ENCODE data around the gene DLGAP1. TPM values are rescaled to one million over a fixed set of nuclear protein-coding genes. Genes with fewer than 3 reads are reported as not detected.

Gene DLGAP1
- total and polyA plus RNA-seq, 2 of the 13 experiments (the other 11 are each of a cell fraction or from before 2014, with no cell fraction given), result 0.01 TPM; not detected in 1

DNA sequence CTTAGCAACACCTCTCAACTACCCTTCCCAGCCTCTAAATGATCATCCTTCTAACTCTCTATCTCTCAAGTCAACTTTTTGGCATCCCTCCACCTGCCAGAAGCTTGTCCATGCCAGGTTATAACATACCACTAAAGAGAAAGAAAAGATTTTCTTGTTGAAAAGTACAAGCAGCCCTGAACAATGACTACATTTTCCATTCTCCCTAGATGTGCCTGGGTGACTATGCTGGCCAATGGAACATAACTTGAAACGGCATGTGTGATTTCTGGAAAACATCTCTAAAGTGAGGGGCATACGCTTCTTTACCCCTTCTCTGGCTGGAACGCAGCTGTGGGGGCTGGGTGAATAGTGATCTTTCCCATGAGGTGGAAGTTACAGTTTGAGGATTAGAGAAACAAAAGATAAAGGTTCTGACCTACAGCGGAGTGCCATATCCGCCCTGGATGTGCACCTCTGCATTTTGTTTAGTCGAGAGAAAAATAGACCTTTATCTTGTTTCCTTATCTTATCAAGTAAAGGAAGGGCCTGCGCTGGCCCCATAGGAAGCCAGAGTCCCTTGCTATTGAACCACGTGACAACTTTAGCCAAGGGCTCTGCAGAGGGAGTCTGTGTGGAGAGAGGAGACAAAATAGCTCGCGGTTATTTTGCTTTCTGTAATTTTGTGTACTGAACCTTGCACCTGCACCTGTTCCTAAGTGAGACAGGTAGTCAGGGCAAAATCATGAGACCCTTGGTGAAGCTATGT, 568.4 kb downstream of the DLGAP1 start:
- no peak for FAIRE-seq
- no peak overlapping the region for H3K9ac ChIP-seq (ENCODE audit: insufficient read depth, low read depth, low read length)
- H3K79me2 ChIP-seq (ENCODE audit: insufficient read depth, low read length), result no peaks in the 10 kb centered on the region
- CTCF ChIA-PET (ENCODE audit: low intra/inter-chr PET ratio, low total read pairs), result no interaction called here
- POLR2A ChIA-PET, result no interaction called here
- no peak for ATAC-seq
- TF ChIP-seq, protein P1, sequence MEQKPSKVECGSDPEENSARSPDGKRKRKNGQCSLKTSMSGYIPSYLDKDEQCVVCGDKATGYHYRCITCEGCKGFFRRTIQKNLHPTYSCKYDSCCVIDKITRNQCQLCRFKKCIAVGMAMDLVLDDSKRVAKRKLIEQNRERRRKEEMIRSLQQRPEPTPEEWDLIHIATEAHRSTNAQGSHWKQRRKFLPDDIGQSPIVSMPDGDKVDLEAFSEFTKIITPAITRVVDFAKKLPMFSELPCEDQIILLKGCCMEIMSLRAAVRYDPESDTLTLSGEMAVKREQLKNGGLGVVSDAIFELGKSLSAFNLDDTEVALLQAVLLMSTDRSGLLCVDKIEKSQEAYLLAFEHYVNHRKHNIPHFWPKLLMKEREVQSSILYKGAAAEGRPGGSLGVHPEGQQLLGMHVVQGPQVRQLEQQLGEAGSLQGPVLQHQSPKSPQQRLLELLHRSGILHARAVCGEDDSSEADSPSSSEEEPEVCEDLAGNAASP (CRISPR knock-in tag; IDR thresholded peaks at IDR 0.05; ENCODE audit: borderline replicate concordance), result no peak
- TF ChIP-seq ZNF292 (CRISPR knock-in tag; IDR thresholded peaks at IDR 0.05; ENCODE audit: borderline replicate concordance, low read depth), result no peak
- TF ChIP-seq EP300 (IDR thresholded peaks at IDR 0.05; ENCODE audit: low read depth in 2 of 2, low read length in 2 of 2), result no peak
- no peak for TF ChIP-seq EP300 (CRISPR knock-in tag; IDR thresholded peaks at IDR 0.05; ENCODE audit: borderline replicate concordance)
- TF ChIP-seq, protein P2, sequence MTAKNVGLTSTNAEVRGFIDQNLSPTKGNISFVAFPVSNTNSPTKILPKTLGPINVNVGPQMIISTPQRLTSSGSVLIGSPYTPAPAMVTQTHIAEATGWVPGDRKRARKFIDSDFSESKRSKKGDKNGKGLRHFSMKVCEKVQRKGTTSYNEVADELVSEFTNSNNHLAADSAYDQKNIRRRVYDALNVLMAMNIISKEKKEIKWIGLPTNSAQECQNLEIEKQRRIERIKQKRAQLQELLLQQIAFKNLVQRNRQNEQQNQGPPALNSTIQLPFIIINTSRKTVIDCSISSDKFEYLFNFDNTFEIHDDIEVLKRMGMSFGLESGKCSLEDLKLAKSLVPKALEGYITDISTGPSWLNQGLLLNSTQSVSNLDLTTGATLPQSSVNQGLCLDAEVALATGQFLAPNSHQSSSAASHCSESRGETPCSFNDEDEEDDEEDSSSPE (CRISPR knock-in tag; IDR thresholded peaks at IDR 0.05), result no peak
- no peak for TF ChIP-seq SRSF4 (IDR thresholded peaks at IDR 0.05; ENCODE audit: low read depth, low read length, poor library complexity, severe bottlenecking)
- no peak for TF ChIP-seq XRCC5 (optimal IDR thresholded peaks at IDR 0.05; ENCODE audit: low read length)
- TF ChIP-seq ZNF792 (CRISPR knock-in tag; IDR thresholded peaks at IDR 0.05), result no peak
- H3K36me3 ChIP-seq (replicated peaks in 1 of 2; ENCODE audit: control insufficient read depth in 1 of 2, insufficient read depth in 2 of 2, low read length in 2 of 2), result no peaks in the 10 kb centered on the region
- in situ Hi-C loops (cut with HindIII; ENCODE audit: extremely low pct_ligation_motif_present, low pct_unique_long_range_greater_than_20kb) (no loop called here), intact Hi-C loops (cut with micrococcal nuclease; ENCODE audit: unreplicated experiment) (loop anchor here (5.0 kb wide), 1 partner anchor 1009 kb away; no protein-coding TSS in a partner anchor)
- H2AFZ ChIP-seq (ENCODE audit: low read length), result no peak overlapping the region
- no peak for DNase-seq (ENCODE audit: low spot score)
- no peaks in the 10 kb centered on the region for H3K9me3 ChIP-seq (ENCODE audit: low read length)
- no peaks in the 10 kb centered on the region for H3K4me1 ChIP-seq (ENCODE audit: insufficient read depth, low read length)
- WGBS (ENCODE audit: low lambda C conversion rate), result 3% methylated on average over 10 of the region's 10 CpGs
- no peak overlapping the region for H3K4me3 ChIP-seq (replicated peaks in 1 of 3; ENCODE audit: insufficient read depth in 1 of 3, low read depth in 2 of 3, low read length in 3 of 3)
- H3K27me3 ChIP-seq (ENCODE audit: control insufficient read depth in 1 of 2, insufficient read depth in 2 of 2, low read length in 2 of 2), result no peaks in the 10 kb centered on the region; a peak in 1 of 5 replicates
- H3K27ac ChIP-seq (ENCODE audit: extremely low read length, insufficient read depth, low read length), result no peak overlapping the region
- H4K20me1 ChIP-seq (ENCODE audit: insufficient read depth, low read length), result no peaks in the 10 kb centered on the region
- BruUV-seq (replicated peaks), result no TSS peak
- no peak overlapping the region for H3K4me2 ChIP-seq (ENCODE audit: low read depth, low read length)

Data from HepG2 (cell line).